Thyroid gland (tissue), 4 donors: ENCODE measurements around the gene TIMM50.

Source experiments
- POLR2A ChIP-seq, 2 donors: fragments of 450-650 bp; IDR thresholded peaks; one replicate each; pipeline ENCODE4 v1.6.1; 2017; ENCODE audit warnings: antibody characterized with exemption in 2 of 2, mild to moderate bottlenecking in 2 of 2, moderate library complexity in 1 of 2
- TF ChIP-seq, protein P1 (sequence below), 6 experiments: fragments of 200-600 bp in 3 of 6; fragments of 450-650 bp in 3 of 6; sonication (generic) in 3 of 6; IDR thresholded peaks; one replicate each; pipeline ENCODE4 v1.5.1; 2016 to 2019; ENCODE audit warnings: antibody characterized with exemption in 6 of 6, mild to moderate bottlenecking in 2 of 6, inconsistent platforms in 1 of 6, moderate library complexity in 1 of 6

- TF ChIP-seq, protein P1, sequence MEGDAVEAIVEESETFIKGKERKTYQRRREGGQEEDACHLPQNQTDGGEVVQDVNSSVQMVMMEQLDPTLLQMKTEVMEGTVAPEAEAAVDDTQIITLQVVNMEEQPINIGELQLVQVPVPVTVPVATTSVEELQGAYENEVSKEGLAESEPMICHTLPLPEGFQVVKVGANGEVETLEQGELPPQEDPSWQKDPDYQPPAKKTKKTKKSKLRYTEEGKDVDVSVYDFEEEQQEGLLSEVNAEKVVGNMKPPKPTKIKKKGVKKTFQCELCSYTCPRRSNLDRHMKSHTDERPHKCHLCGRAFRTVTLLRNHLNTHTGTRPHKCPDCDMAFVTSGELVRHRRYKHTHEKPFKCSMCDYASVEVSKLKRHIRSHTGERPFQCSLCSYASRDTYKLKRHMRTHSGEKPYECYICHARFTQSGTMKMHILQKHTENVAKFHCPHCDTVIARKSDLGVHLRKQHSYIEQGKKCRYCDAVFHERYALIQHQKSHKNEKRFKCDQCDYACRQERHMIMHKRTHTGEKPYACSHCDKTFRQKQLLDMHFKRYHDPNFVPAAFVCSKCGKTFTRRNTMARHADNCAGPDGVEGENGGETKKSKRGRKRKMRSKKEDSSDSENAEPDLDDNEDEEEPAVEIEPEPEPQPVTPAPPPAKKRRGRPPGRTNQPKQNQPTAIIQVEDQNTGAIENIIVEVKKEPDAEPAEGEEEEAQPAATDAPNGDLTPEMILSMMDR (IDR thresholded peaks at IDR 0.05): no peak
- TF ChIP-seq POLR2A (IDR thresholded peaks at IDR 0.05): no peak
Observed at GRCh38 chr19:39438270-39438934, 42.2 kb upstream of the TIMM50 start.
